ENCODE measurements around the gene PSMB1.
"Not testable (repeated sequence)": the region's sequence is repeated elsewhere in the genome, so short reads cannot be mapped to it uniquely, and the experiment has no call there.

The PSMB1 gene

DNA sequence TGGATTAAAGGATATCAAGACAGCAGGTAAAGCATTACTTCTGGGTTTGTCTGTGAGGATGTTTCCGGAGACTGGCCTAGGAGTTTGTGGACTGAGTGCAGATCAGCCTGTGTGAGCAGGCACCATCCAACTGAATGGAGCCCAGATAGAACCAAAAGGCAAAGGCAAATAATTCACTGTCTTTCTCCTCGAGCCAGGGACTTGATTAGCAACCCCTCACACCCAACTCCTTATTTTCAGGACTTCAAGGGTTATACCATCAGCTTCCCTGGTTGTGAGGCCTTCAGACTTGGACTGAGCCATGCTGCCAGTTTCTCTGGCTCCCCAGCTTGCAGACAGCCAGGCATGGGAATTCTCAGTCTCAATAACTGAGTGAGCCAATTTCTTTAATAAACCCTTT, 19.3 kb downstream of the PSMB1 start:
- DNase-seq, result no peak

DNA sequence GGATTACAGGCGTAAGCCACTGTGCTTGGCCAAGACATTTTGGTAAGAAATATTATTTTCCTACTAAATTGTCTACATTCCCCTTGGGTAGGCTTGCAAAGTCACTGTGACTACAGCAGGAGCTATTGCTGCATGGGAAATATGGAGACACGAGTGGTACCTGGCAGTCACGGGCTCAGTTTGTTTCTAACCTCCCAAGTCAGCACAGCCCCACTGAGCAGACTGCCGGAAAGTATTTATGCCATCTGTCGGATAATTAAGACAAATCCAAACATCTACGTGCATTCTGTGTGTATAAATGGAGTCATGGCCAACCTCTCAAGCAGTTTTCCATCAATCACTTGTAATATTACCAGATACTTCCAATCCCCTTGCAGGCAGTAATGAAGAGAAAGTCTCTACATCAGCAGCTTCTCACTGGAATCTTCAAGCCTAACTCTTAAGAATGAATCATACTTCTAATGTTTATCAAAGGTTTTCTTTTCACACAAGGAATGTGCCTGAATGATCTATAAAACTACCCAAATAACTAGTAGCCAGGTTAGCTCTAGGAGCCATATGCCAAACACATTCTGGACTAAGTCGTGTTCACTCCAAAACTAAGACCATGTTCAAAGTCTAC, 20.1 kb downstream of the PSMB1 start:
- DNase-seq, result no peak

DNA sequence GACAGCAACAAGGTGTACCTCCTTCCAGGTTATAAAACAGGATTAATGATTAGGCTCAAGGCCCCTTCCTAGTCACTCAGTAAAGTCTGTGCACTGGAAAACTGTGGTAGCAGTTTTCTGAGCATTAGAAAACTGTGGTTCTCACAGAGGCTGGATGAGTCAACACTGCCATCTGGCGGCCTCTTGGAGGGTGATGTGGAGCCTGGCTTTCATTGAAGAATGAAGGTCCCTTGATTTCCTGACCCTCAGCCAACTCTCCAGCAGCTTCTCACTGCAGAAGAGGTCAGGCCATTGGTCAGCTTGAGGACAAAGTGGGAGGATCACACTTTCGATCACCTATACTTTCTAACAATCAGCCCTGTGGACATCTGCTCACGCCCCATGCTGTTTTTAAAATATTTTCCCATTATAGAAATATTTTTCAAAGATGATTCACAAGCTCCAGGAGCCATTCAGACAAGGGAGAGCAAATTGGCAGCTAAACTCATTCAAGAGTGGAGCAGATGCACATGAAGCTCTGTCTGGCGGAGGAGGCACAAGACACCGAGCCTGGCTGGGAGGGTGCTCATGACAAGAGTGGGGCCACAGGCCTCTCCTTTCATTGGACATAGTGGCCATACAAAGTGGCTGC, 23.2 kb downstream of the PSMB1 start:
- peak; percentile 75 for DNase-seq

DNA sequence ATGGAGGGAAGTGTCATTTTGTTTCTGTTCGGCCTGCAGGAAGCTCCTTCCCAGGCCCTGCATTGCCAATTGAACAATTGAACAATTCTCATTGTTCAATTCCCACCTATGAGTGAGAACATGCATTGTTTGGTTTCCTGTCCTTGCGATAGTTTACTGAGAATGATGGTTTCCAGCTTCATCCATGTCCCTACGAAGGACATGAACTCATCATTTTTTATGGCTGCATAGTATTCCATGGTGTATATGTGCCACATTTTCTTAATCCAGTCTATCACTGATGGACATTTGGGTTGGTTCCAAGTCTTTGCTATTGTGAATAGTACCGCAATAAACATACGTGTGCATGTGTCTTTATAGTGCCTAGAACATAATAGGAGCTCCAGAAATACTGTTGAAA, 25.1 kb downstream of the PSMB1 start:
- DNase-seq, result not testable (repeated sequence)

DNA sequence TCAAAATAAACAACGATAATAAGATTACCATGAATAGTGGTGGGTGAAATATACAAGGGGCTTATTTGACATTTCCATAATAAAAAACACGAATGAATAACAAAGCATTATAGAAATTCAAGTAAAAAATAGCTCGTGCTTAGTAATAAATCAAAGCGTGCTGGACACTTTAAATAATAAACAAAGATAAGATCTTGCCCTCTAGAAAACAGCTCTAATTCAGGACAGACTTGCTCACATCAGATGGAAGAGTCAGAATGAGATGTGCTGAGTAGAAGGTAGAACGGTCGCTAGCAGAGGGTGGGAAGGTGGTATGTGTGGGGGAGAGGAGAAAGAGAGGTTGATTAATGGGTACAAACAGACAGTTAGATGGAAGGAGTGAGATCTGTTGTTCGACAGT, 27.3 kb downstream of the PSMB1 start:
- no peak for DNase-seq

DNA sequence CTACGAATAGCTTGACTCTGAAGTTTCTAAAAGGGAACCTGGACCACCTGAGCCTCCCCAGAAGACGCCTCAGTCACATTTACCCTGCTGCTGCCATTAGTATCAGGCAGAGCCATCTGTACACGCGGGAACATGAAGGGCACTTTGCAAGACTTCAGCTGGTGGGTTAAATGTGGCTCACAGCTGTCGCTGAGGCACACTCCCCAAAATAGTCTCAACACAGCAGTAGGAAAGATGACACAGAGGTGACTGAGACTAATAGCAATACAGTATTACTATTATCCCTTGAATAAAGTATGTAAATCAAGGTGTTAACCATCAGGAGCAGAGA, 29.0 kb downstream of the PSMB1 start:
- DNase-seq, result no peak

DNA sequence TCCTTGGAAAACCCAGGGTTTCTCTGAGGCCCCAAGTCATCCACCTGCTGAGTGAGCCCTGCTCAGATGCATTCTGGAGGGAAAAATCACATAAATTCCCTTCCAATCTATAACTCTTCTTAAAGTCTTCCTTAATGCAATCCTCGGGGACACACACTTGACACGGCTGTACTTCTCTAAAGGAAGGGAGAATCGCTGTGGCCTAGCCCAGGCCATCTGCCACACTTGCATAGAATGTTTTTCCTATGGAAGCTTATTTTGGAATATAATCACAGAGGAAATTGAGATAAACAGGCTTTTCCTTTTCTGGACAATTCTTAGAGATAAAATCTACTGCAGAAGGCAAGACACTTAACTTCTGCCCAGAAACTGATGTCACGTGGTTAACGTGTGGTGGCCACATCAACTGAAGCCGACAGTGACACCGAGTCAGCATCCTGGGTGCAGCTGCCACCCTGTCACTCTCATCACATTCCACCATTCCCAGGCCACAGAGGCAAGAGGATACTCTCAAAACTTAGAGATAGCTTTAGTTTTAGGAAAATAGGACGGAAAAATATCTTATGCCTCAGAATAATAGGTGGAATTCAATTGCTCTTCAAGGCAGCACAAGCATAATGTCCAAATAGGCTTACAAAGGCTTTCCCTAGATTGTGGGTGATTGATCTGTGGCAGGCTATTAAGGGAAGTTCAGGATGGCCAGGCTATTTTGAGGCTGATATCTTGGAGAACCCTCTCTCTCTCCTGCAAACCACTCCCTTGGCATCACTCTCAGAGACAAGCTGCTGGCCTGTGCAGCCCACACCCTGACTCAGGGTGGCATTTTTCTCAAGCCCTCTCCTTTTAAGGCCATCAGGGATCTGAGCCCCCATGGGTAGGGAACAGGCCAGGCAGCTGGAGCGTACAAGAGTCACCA, 29.6 kb downstream of the PSMB1 start:
- no peak for DNase-seq

DNA sequence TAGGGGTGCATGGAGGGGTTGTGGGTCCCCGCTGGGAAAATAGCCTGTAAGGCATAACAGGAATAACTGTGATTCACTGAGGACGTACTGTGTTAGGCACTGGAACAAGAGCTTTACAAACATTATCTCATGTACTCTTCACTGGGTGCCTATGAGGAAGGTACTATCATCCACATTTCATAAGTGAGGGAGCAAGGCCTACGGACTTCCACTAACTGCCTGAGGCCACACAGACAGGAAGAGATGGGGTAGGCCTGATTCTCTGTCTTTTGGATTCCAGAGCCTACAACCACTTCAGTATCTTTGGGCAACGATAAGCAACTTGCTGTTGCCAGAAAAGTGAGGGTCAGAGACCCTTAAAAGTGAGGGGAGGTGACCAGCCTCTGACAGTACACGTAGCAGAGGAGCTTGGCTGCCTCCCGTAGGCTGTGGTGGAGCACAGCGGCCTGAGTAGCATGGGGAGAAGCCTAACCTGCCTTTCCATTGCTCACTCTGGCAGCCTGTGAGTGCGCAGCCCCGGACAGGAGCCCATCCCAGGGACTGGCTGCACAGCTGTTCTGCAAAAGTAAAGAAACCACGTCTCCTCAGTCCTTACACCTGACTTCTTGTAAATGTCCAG, 30.4 kb downstream of the PSMB1 start:
- peak; percentile 10 for DNase-seq

DNA sequence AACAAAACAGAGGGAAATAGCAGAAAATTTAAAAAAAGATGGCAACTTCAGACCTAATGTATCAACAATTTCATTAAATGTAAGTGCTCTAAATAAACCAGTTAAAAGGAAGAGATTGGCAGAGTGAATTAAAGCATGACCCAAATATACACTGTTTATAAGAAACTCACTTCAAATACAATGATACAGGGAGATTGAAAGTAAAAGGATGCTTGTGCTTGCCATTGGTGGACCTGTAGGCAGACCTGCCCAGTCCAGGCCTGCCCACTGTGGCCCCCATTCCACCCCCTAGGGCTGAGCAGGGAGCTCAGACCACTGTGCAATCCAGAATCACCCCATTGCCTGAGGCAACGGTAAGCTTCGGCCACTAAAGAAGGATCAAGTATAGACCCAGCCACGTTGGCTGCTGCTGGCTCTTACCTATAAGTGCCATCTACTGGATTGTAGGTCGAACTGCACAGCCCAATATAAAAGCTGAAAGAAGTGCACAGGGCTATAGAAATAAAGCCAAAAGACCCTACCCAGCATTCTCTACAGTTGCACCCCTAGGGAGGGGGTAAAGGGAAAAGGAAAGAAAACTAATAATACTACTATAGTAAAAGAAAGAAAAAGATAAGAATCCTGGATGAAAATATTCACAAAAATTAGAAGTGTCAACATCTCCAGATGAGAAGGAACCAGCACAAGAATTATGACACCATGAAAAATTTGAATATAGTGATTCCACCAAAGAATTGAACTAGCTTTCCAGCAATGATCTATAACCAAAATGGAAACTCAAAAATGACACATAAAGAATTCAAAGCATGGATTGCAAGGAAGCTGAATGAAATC, 36.1 kb downstream of the PSMB1 start:
- peak; percentile 75 for DNase-seq

DNA sequence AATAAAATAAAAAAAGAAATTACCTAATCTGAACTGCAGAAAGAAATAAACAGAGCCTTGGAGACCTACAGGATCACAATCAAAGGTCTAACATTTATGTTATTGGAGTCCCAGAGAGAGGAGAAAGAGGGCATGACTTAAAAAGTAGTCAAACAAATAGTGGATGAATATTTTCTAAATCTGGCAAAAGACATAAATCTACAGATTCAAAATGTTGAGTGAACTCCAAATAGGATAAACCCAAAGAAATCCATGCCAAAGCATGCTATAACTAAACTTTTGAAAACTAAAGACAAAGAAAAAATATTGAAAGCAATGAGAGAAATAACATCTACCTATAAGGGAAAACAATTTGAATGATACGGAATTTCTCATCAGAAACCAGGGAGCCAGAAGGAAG, 38.2 kb downstream of the PSMB1 start:
- DNase-seq, result no peak

DNA sequence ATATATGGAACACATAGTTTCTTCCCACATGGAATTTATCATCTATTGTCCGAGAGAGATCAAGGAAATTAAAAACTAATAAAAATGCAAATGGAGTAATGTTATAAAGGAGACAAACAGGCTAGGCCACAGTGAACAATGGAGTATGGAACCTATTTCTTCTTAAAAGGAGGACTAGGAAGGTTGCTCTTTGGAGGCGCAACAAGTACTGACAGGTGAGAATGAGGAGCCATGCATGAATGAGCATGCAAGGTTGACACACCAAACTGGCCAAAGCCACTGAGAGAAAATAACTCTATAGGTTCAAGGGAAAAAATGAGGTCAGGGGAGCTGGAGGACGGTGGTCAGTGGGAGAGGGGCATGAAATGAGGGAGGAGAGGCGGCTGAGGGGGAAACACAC, 40.9 kb downstream of the PSMB1 start:
- DNase-seq, result no peak

DNA sequence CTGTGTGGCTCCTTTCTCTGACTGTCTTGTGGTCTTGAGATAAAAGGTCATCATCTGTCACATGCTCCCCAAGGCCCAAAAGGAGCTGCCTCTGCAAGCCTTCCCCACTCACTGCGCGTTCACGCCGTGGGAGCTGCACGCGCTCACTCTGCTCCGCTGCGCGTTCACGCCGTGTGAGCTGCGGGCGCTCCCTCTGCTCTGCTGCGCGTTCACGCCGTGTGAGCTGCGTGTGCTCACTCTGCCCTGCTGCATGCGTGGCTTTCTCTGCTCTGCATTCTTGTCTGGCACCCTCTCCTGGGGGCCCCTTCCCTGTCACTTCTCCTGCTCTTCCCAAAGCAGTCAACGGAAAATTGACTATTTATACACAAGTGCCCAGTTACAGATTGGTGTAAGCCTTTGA, 42.5 kb downstream of the PSMB1 start:
- DNase-seq, result no peak

DNA sequence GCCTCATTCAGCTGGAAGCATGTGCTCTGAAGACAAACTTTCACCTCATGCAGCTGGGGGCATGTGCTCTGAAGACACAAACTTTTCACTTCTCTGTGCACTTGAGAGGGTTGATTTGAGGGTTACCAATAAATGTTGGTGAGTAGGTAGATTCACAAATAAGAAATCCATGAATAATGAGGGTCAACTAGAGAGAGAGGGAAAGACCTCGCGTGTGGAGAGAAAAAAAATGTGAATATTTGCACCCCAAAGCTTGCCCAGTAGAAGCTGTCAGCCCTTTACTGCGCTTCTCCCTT, 43.4 kb downstream of the PSMB1 start:
- no peak for DNase-seq

DNA sequence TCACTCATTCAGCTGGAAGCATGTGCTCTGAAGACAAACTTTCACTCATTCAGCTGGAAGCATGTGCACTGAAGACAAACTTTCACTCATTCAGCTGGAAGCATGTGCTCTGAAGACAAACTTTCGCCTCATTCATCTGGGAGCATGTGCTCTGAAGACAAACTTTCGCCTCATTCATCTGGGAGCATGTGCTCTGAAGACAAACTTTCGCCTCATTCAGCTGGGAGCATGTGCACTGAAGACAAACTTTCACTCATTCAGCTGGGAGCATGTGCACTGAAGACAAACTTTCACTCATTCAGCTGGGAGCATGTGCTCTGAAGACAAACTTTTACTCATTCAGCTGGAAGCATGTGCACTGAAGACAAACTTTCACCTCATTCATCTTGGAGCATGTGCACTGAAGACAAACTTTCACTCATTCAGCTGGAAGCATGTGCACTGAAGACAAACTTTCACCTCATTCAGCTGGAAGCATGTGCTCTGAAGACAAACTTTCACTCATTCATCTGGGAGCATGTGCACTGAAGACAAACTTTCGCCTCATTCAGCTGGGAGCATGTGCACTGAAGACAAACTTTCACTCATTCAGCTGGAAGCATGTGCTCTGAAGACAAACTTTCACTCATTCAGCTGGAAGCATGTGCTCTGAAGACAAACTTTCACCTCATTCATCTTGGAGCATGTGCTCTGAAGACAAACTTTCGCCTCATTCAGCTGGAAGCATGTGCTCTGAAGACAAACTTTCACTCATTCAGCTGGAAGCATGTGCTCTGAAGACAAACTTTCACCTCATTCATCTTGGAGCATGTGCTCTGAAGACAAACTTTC, 44.0 kb downstream of the PSMB1 start:
- not testable (repeated sequence) for DNase-seq

DNA sequence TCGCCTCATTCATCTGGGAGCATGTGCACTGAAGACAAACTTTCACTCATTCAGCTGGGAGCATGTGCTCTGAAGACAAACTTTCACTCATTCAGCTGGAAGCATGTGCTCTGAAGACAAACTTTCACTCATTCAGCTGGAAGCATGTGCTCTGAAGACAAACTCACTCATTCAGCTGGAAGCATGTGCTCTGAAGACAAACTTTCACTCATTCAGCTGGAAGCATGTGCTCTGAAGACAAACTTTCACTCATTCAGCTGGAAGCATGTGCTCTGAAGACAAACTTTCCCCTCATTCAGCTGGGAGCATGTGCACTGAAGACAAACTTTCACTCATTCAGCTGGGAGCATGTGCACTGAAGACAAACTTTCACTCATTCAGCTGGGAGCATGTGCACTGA, 44.8 kb downstream of the PSMB1 start:
- DNase-seq, result not testable (repeated sequence)

DNA sequence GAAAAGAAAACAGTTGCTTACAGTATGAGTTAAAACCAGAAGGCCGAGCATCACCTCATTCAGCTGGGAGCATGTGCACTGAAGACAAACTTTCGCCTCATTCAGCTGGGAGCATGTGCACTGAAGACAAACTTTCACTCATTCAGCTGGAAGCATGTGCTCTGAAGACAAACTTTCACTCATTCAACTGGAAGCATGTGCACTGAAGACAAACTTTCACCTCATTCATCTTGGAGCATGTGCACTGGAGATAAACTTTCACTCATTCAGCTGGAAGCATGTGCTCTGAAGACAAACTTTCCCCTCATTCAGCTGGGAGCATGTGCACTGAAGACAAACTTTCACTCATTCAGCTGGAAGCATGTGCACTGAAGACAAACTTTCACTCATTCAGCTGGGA, 45.4 kb downstream of the PSMB1 start:
- DNase-seq, result not testable (repeated sequence)

DNA sequence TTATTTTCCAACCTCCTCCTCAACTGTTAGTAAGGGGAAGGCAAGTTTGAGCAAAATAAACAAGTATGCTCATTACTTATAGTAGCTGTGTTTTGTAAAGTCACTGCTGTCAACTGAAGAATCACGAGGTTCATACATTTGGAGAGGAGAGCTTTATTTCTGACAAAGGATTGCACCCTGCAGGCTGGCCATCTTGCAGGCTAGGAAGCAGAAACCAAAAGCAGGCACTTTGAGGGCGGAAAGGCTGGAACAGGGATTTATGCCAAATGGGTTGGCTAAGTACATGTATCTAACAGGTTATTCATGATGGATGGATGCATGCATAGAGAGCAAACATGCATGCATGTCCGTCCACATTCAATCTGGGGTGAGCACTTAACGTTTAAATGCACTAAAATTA, 46.7 kb downstream of the PSMB1 start:
- no peak for DNase-seq

DNA sequence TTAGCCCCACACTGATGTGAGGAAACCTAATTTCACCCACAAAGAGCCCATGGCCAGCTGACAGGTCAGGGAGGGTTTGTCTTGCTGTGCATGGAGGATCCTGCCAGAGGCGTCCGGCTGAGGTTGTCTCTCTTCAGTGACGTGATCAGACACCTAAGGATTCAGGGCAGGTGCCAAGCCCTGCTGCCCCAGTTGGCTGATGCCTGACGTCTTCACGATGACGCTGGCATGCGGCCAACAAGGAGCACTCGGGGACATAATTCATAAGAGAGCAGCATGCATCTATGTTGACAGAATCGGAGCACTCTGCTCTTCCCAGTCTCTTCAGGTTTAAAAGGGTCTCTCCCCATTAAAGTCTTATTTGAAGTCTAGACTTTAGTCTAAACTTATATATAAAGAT, 47.8 kb downstream of the PSMB1 start:
- no peak for DNase-seq

DNA sequence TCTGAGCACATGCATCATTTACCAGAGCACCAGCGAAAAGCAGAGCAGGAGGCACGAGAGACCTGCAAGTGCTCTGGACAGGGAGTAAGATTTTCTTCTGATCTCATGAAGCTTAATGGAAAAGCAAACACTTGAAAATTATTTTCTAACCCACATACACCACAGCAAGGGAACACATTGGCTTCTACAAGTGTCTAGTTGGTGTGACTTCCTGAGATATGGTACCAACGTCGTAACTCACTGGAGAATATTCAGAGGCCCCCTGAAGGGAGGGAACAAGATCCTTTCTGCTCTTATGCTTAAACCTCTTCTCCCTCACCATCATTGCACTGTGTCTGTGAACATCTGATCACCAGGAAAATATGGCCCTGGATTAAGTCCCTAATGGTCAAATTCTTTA, 48.6 kb downstream of the PSMB1 start:
- DNase-seq, result no peak

DNA sequence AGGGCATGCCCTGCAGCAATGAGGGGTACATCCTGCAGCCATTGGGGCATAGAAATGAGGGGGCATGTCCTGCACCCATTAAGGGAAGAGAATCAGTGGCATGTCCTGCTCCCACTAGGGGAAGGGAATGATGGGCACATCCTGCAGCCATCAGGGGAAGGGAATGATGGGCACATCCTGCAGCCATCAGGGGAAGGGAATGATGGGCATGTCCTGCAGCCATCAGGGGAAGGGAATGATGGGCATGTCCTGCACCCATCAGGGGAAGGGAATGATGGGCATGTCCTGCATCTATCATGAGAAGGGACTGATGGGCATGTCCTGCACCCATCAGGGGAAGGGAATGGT, 49.7 kb downstream of the PSMB1 start:
- DNase-seq, result no peak

DNA sequence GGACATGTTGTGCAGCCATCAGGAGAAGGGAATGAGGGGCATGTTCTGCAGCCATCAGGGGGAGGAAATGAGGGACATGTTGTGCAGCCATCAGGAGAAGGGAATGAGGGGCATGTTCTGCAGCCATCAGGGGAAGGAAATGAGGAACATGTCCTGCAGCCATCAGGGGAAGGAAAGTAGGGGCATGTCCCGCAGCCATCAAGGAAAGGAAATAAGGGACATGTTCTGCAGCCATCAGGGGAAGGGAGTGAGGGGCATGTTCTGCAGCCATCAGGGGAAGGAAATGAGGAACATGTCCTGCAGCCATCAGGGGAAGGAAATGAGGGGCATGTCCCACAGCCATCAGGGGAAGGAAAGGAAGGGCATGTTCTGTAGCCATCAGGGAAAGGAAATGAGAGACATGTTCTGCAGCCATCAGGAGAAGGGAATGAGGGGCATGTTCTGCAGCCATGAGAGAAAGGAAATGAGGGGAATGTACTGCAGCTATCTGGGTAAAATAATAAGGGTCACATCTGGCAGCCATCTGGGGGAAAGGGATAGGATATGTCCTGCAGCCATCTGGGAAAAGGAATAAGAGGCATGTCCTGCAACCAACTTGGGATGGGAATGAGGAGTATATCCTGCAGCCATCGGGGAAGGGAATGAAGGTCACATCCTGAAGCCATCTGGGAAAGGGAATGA, 50.2 kb downstream of the PSMB1 start:
- DNase-seq, result not testable (repeated sequence)

DNA sequence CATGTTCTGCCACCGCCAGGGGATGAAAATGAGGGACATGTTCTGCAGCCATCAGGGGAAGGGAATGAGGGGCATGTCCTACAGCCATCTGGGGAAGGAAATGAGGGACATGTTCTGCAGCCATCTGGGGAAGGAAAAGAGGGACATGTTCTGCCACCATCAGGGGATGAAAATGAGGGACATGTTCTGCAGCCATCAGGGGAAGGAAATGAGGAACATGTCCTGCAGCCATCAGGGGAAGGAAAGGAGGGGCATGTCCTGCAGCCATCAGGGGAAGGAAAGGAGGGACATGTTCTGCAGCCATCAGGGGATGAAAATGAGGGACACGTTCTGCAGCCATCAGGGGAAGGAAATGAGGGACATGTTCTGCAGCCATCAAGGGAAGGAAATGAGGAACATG, 50.8 kb downstream of the PSMB1 start:
- DNase-seq, result not testable (repeated sequence)
